ENCODE data around the gene LCORL.

LCORL gene

GRCh38 chr4:17805580-17806155 lies 215.9 kb downstream of the LCORL start:
- TF ChIP-seq, protein P1, sequence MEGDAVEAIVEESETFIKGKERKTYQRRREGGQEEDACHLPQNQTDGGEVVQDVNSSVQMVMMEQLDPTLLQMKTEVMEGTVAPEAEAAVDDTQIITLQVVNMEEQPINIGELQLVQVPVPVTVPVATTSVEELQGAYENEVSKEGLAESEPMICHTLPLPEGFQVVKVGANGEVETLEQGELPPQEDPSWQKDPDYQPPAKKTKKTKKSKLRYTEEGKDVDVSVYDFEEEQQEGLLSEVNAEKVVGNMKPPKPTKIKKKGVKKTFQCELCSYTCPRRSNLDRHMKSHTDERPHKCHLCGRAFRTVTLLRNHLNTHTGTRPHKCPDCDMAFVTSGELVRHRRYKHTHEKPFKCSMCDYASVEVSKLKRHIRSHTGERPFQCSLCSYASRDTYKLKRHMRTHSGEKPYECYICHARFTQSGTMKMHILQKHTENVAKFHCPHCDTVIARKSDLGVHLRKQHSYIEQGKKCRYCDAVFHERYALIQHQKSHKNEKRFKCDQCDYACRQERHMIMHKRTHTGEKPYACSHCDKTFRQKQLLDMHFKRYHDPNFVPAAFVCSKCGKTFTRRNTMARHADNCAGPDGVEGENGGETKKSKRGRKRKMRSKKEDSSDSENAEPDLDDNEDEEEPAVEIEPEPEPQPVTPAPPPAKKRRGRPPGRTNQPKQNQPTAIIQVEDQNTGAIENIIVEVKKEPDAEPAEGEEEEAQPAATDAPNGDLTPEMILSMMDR (IDR thresholded peaks at IDR 0.05; ENCODE audit: control insufficient read depth, extremely low read depth, insufficient read depth), result no peak
- DNase-seq (ENCODE audit: low read depth), result no peak
- H3K4me3 ChIP-seq (ENCODE audit: low read depth, low read length), result no peak overlapping the region

- TF ChIP-seq, protein P1 (IDR thresholded peaks at IDR 0.05; ENCODE audit: control insufficient read depth, extremely low read depth, insufficient read depth), result no peak
Observed at GRCh38 chr4:17797808-17798207, 223.7 kb downstream of the LCORL start.

DNA sequence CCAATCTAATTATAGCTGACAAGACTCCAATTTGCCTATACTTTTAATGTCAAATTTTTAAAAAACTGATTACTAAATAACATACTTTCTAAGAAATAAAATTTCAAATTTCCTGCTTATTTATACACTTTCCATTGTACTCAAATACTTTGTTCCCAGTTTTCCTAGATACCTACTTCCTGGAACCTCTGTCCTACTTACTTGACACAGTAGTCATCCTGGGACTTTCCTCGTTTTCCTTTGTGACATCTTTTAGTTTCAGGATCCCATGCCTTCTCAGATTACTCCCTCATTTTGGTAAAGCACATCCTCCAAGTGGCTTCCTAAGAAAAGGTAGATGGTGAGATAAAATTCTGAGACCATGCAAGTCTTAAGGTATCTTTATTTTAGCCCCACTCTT lies 226.8 kb downstream of the LCORL start:
- DNase-seq (ENCODE audit: low read depth), result no peak
- TF ChIP-seq, protein P1 (IDR thresholded peaks at IDR 0.05; ENCODE audit: control insufficient read depth, extremely low read depth, insufficient read depth), result no peak

More at GRCh38 chr4:17797808-17798207, 223.7 kb downstream of the LCORL start:
- DNase-seq (ENCODE audit: low read depth), result no peak
- no peak overlapping the region for H3K4me3 ChIP-seq (ENCODE audit: low read depth, low read length)

More for the DNA sequence above, 226.8 kb downstream of the LCORL start:
- no peak overlapping the region for H3K4me3 ChIP-seq (ENCODE audit: low read depth, low read length)
